ENCODE data around the gene KAZN.

- no peak for TF ChIP-seq CTCF (conservative IDR thresholded peaks at IDR 0.05 in 1 of 2, IDR thresholded peaks at IDR 0.05 in 1 of 2; ENCODE audit: low read depth in 1 of 2, low read length in 2 of 2)
- no peak for TF ChIP-seq EZH2 (IDR thresholded peaks at IDR 0.05; ENCODE audit: low read length, missing control alignments)
Observed at GRCh38 chr1:15103906-15104305, 505.4 kb downstream of the KAZN start.

Measured in fibroblast of lung (primary cell).